Upper lobe of left lung (tissue), 6 donors: ENCODE results near the gene KIF27. TPM values are rescaled to one million over a fixed set of nuclear protein-coding genes. Genes with fewer than 3 reads are reported as not detected.

Experiments used
- ATAC-seq, 2 donors: fragments of 200-7000 bp; cut with Tn5 transposase; one replicate each; pipeline ENCODE4 v1.9.1; 2022; ENCODE audit warnings: mild to moderate bottlenecking in 2 of 2, moderate library complexity in 2 of 2; ENCODE audit not compliant: low FRiP score in 2 of 2
- DNase-seq, 2 donors: peaks; one replicate each; pipeline ENCODE4 v3.0.0-alpha.2; 2019 to 2020
- H3K27ac ChIP-seq, 4 donors: fragments of 200-600 bp; sonication (generic); one replicate each; pipeline ENCODE4 v1.5.1; 2016 to 2019
- H3K27me3 ChIP-seq, 4 donors: fragments of 200-600 bp; sonication (generic); one replicate each; pipeline ENCODE4 v1.5.1; 2017 to 2019
- H3K36me3 ChIP-seq, 4 donors: fragments of 200-600 bp; sonication (generic); one replicate each; pipeline ENCODE4 v1.5.1; 2016 to 2019
- H3K4me1 ChIP-seq, 4 donors: fragments of 200-600 bp; sonication (generic); one replicate each; pipeline ENCODE4 v1.5.1; 2018 to 2019
- H3K4me3 ChIP-seq, 4 donors: fragments of 200-600 bp; sonication (generic); one replicate each; pipeline ENCODE4 v1.5.1; 2017 to 2019; ENCODE audit warnings: mild to moderate bottlenecking in 2 of 4, moderate library complexity in 1 of 4
- H3K9me3 ChIP-seq, 4 donors: fragments of 200-600 bp; sonication (generic); one replicate each; pipeline ENCODE4 v1.5.1; 2018 to 2019
- EP300 ChIP-seq, 4 donors: sonication (generic); formaldehyde crosslinking; IDR thresholded peaks; one replicate each; pipeline ENCODE4 v1.5.1; 2017; ENCODE audit warnings: antibody characterized with exemption in 4 of 4, control low read depth in 2 of 4
- POLR2A ChIP-seq, 4 donors: fragments of 450-650 bp; IDR thresholded peaks; one replicate each; pipeline ENCODE4 v1.5.1; 2016 to 2017; ENCODE audit warnings: antibody characterized with exemption in 4 of 4, mild to moderate bottlenecking in 2 of 4
- POLR2AphosphoS5 ChIP-seq, 2 donors: sonication (generic); formaldehyde crosslinking; IDR thresholded peaks; one replicate each; pipeline ENCODE4 v1.5.1; 2017; ENCODE audit warnings: antibody characterized with exemption in 2 of 2
- WGBS, 2 donors: methylation state at CpG; one replicate each; pipeline ENCODE4 v1.1.5; 2017 to 2018; 5-methylcytosine and 5-hydroxymethylcytosine counted together
- total RNA-seq, 6 donors: library from RNA; depleted of rRNA in 4 of 6; stranded (reverse); fragments of >200 nt in 4 of 6; gene quantifications; one replicate each; pipeline versions ENCODE4 v1.1.0 to v1.2.1, GENCODE V29; 2016 to 2021
- TF ChIP-seq, protein P1 (sequence below), 6 experiments: fragments of 450-650 bp in 4 of 6; fragments of 200-600 bp in 2 of 6; sonication (generic) in 2 of 6; IDR thresholded peaks; one replicate each; pipeline ENCODE4 v1.5.1; 2016 to 2019; ENCODE audit warnings: antibody characterized with exemption in 6 of 6
- donor health status: DM: no; HTN: no; CAD: no; lungs with moderate emphysema.
- donor health status: DM: no; HTN: yes; CAD: no; lungs with severe emphysema.

Gene KIF27
- total RNA-seq, 6 donors from 2014 or later = 5.3 to 32.5 (median 6.7) TPM

DNA sequence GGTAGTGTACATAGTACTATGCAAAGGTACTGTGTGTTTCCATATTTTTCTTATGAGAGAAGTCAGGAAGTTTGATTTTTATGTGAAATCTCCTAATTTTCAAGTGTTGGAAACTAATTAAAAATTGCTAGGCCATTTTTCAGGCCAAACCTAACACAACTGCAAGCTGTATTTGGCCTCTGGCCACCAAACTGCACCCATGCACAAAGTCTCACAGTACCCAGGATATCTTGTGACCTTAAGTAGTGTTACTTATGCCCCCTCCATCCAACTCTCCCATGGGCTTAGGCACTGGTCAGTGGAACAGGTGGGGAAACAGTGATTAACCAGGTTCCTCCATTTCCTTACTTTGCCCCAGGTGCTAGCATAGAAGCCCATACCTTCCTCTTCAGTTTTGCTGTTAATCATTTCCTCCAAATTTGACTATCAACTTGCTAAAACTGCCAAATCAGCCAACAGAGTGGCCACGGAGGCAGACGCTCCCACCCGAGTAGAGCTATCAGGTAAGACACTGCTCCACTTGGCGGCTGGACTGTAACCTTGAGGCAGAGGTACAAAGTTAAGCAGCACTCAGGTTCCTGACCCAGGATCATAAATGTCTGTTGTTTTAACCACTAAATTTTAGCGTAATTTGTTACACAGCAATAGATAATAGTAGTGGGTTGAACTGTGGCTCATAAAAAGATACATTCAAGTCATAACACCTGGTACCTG lies 19.5 kb upstream of the KIF27 start:
- Histone ChIP-seq H3K36me3 (peaks cover 10 to 61% (median 19%) of the 10 kb centered on the region in 4 donors), H3K27ac (no peak overlapping the region), H3K27me3 (no peaks in the 10 kb centered on the region), H3K4me3 (no peak overlapping the region), H3K9me3 (no peaks in the 10 kb centered on the region), H3K4me1 (no peaks in the 10 kb centered on the region)
- WGBS, 2 donors = 92 to 95% methylated on average over 5 of the region's 5 CpGs
- DNase-seq = no peak
- ATAC-seq = no peak
- TF ChIP-seq EP300 (IDR thresholded peaks at IDR 0.05) (no peak), POLR2AphosphoS5 (IDR thresholded peaks at IDR 0.05) (no peak), POLR2A (IDR thresholded peaks at IDR 0.05) (no peak)
- TF ChIP-seq, protein P1, sequence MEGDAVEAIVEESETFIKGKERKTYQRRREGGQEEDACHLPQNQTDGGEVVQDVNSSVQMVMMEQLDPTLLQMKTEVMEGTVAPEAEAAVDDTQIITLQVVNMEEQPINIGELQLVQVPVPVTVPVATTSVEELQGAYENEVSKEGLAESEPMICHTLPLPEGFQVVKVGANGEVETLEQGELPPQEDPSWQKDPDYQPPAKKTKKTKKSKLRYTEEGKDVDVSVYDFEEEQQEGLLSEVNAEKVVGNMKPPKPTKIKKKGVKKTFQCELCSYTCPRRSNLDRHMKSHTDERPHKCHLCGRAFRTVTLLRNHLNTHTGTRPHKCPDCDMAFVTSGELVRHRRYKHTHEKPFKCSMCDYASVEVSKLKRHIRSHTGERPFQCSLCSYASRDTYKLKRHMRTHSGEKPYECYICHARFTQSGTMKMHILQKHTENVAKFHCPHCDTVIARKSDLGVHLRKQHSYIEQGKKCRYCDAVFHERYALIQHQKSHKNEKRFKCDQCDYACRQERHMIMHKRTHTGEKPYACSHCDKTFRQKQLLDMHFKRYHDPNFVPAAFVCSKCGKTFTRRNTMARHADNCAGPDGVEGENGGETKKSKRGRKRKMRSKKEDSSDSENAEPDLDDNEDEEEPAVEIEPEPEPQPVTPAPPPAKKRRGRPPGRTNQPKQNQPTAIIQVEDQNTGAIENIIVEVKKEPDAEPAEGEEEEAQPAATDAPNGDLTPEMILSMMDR (IDR thresholded peaks at IDR 0.05) = no peak

DNA sequence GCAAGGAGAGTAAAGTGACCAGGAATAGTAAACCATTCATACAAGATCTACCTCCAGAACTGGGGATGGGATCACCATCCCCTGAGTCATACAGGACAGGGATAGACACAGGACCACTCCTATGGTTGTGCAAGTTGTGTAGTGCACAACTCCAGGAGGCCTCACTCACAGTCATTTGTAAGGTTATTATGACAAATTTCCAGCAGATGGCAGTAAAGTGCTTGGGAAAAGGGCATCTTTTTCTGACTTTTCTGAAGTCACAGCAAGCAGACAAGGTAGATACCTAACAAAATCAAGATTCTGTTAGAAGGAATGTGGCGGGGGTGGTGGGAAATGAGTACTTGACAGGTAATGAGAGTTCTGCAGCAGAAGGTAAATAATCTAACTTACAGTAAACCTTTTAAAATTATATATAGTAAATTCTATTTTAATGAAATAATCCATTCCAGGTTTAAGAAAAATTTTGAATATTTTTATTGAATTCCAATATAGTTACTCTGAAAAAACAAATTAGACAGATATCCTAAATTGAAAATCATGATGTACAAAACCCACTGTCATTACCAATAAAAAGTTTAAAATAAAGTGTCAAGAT lies 16.7 kb upstream of the KIF27 start:
- WGBS, 2 donors = 28 to 38% methylated on average over 1 of the region's 1 CpG
- ATAC-seq = peak; percentile 61 to 71
- TF ChIP-seq POLR2AphosphoS5 (IDR thresholded peaks at IDR 0.05) = no peak
- TF ChIP-seq, protein P1 (IDR thresholded peaks at IDR 0.05) = peak; percentile 43 to 75 (median 61)
- Histone ChIP-seq H3K4me1 (peaks cover 12 to 19% (median 15%) of the 10 kb centered on the region in 4 donors), H3K27ac (no peak overlapping the region), H3K36me3 (peaks cover 5 to 38% (median 12%) of the 10 kb centered on the region in 4 donors), H3K9me3 (no peaks in the 10 kb centered on the region), H3K4me3 (no peak overlapping the region), H3K27me3 (no peaks in the 10 kb centered on the region)
- no peak for DNase-seq

DNA sequence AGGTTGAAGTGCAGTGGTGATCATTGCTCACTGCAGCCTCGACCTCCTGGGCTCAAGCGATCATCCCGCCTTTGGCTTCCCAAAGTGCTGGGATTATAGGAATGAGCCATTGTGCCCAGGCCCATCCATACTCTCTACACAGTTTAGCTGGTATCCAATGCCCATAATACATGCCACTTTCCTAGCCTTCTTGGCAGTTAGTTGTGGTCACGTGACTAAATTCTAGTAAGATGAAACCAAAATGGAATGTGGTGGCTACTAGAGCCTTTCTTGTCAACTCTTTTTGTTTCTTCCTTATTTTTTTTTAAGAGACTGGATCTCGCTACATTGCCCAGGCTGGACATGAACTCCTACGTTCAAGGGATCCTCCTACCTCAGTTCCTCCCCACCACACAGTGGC lies 15.3 kb upstream of the KIF27 start:
- Histone ChIP-seq H3K27ac (no peak overlapping the region), H3K4me1 (peaks cover 13 to 19% (median 15%) of the 10 kb centered on the region in 4 donors)
- WGBS, 2 donors = 88 to 89% methylated on average over 6 of the region's 6 CpGs

DNA sequence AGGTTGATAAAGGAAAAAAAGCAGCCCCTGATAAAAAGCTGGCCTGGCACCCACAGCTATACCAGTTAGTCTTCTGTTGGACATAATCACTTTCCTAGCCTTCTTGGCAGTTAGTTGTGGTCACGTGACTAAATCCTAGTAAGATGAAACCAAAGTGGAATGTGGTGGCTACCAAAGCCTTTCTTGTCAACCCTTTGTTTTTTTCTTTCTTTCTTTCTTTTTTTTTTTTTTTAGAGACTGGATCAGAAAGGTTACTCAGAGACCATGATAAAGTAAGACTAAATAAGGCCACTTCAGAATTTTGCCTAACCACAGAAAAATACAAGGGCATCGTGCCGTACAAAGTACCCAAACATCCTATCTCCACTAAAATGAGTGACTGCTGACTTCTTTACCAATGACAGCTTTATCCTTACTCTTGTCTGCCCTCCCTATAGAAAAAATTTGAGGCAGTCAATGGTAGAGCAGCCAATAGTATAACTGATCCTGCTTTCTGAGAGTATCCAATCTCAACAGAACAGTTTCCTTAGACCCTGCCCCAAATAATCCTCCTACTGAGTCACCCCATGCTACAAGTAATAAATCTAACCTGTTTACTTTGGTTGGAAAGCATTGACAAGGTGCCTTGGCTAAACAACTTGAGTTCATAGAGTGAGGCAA lies 14.2 kb upstream of the KIF27 start:
- Histone ChIP-seq H3K4me1 (peaks cover 13 to 19% (median 15%) of the 10 kb centered on the region in 4 donors), H3K27ac (peak overlapping the region in 3 of 4 donors; percentile 42 to 72 (median 53)), H3K4me3 (no peak overlapping the region), H3K27me3 (no peaks in the 10 kb centered on the region), H3K36me3 (peaks cover 0 to 18% (median 6%) of the 10 kb centered on the region in 4 donors), H3K9me3 (no peaks in the 10 kb centered on the region)
- WGBS, 2 donors = 74% methylated on average over 3 of the region's 3 CpGs
- ATAC-seq (peak in 1 of 2 donors; percentile 27), DNase-seq (no peak)
- TF ChIP-seq POLR2AphosphoS5 (IDR thresholded peaks at IDR 0.05) (no peak), POLR2A (IDR thresholded peaks at IDR 0.05) (no peak), EP300 (IDR thresholded peaks at IDR 0.05) (no peak)
- TF ChIP-seq, protein P1 (IDR thresholded peaks at IDR 0.05) = no peak

More for the DNA sequence above, 15.3 kb upstream of the KIF27 start:
- H3K9me3 ChIP-seq = no peaks in the 10 kb centered on the region
- TF ChIP-seq, protein P1 (IDR thresholded peaks at IDR 0.05) = no peak
- TF ChIP-seq EP300 (IDR thresholded peaks at IDR 0.05) = no peak
- no peak for TF ChIP-seq POLR2A (IDR thresholded peaks at IDR 0.05)
- no peak for TF ChIP-seq POLR2AphosphoS5 (IDR thresholded peaks at IDR 0.05)
- H3K36me3 ChIP-seq = peaks cover 0 to 26% (median 8%) of the 10 kb centered on the region in 4 donors
- H3K27me3 ChIP-seq = no peaks in the 10 kb centered on the region
- no peak overlapping the region for H3K4me3 ChIP-seq
- ATAC-seq (no peak), DNase-seq (no peak)
